HFFc6 (cell line): Measurements from ENCODE around the gene EFNB2. TPM values are rescaled to one million over a fixed set of nuclear protein-coding genes. Genes with fewer than 3 reads are reported as not detected.

ENCODE experiments used
- DNase-seq: peaks from one replicate; pipeline ENCODE4 v3.0.0-alpha.2; 2018
- H3K27ac Mint-ChIP-seq: 2 replicates; pipeline ENCODE4 v1.8.0; 2020; ENCODE audit warnings: mild to moderate bottlenecking, mixed read lengths
- H3K27me3 Mint-ChIP-seq: 2 replicates; pipeline ENCODE4 v1.8.0; 2021; ENCODE audit warnings: mild to moderate bottlenecking, moderate library complexity, mixed read lengths; ENCODE audit not compliant: insufficient read depth
- H3K36me3 Mint-ChIP-seq: 2 replicates; pipeline ENCODE4 v1.8.0; 2021; ENCODE audit warnings: low read depth, mixed read lengths
- H3K4me1 Mint-ChIP-seq: 2 replicates; pipeline ENCODE4 v1.8.0; 2020; ENCODE audit warnings: low read depth, mixed read lengths
- H3K4me3 Mint-ChIP-seq: 2 replicates; pipeline ENCODE4 v1.8.0; 2020; ENCODE audit warnings: mild to moderate bottlenecking, moderate library complexity, mixed read lengths
- H3K9me3 Mint-ChIP-seq: 2 replicates; pipeline ENCODE4 v1.8.0; 2020; ENCODE audit warnings: mild to moderate bottlenecking, mixed read lengths
- CTCF ChIP-seq: fragments of 200-600 bp; sonication (generic); IDR thresholded peaks from 2 replicates; pipeline ENCODE4 v1.5.0; 2021; ENCODE audit warnings: antibody characterized with exemption, mild to moderate bottlenecking
- total RNA-seq, 6 experiments: library from RNA; stranded (reverse); fragmentation: NEBNext Ultra II Directional; extraction: Animal tissue kit (Norgen Biotek cat#: 25700); gene quantifications; 2 replicates in 1 of 6; 3 replicates in 5 of 6; pipeline ENCODE4 v1.2.3, GENCODE V29; 2021

EFNB2 gene
- total RNA-seq, 6 experiments from 2014 or later = 8.1 to 32.5 (median 30.6) TPM

GRCh38 chr13:106498571-106498970 is 36.9 kb downstream of the EFNB2 start:
- TF ChIP-seq CTCF = no peak
- Mint-ChIP-seq H3K4me1 (peaks cover 29% of the 10 kb centered on the region), H3K27me3 (peaks cover 2% of the 10 kb centered on the region; the same call in 1 of the 2 replicates), H3K9me3 (no peaks in the 10 kb centered on the region), H3K36me3 (peaks cover 24% of the 10 kb centered on the region; the same call in 1 of the 2 replicates), H3K4me3 (no peak overlapping the region), H3K27ac (no peak overlapping the region)
- DNase-seq = no peak

- no peak overlapping the region for H3K4me3 Mint-ChIP-seq
- peaks cover 24% of the 10 kb centered on the region for H3K4me1 Mint-ChIP-seq
- no peaks in the 10 kb centered on the region for H3K9me3 Mint-ChIP-seq
- TF ChIP-seq CTCF = no peak
- no peak overlapping the region; the same call in 1 of the 2 replicates for H3K27ac Mint-ChIP-seq
- peaks cover 2% of the 10 kb centered on the region; the same call in 1 of the 2 replicates for H3K27me3 Mint-ChIP-seq
- no peak for DNase-seq
- peaks cover 28% of the 10 kb centered on the region; the same call in 1 of the 2 replicates for H3K36me3 Mint-ChIP-seq
These were observed 37.3 kb downstream of the EFNB2 start for GRCh38 chr13:106498158-106498557.

- H3K9me3 Mint-ChIP-seq = no peaks in the 10 kb centered on the region
- peaks cover 29% of the 10 kb centered on the region; the same call in 1 of the 2 replicates for H3K36me3 Mint-ChIP-seq
- H3K4me3 Mint-ChIP-seq = no peak overlapping the region
- peaks cover 24% of the 10 kb centered on the region for H3K4me1 Mint-ChIP-seq
- H3K27ac Mint-ChIP-seq = no peak overlapping the region
- no peak for TF ChIP-seq CTCF
- DNase-seq = no peak
- peaks cover 2% of the 10 kb centered on the region; the same call in 1 of the 2 replicates for H3K27me3 Mint-ChIP-seq
These were observed 38.4 kb downstream of the EFNB2 start for GRCh38 chr13:106497079-106497478.

GRCh38 chr13:106496072-106496997 is 39.1 kb downstream of the EFNB2 start:
- H3K27ac Mint-ChIP-seq = no peak overlapping the region
- no peaks in the 10 kb centered on the region; the same call in 1 of the 2 replicates for H3K27me3 Mint-ChIP-seq

GRCh38 chr13:106494936-106495335 is 40.5 kb downstream of the EFNB2 start:
- Mint-ChIP-seq H3K36me3 (peaks cover 30% of the 10 kb centered on the region; the same call in 1 of the 2 replicates), H3K4me3 (no peak overlapping the region), H3K27ac (no peak overlapping the region), H3K9me3 (no peaks in the 10 kb centered on the region), H3K27me3 (no peaks in the 10 kb centered on the region; the same call in 1 of the 2 replicates), H3K4me1 (peaks cover 14% of the 10 kb centered on the region)
- DNase-seq = no peak
- TF ChIP-seq CTCF = no peak

More at GRCh38 chr13:106496072-106496997, 39.1 kb downstream of the EFNB2 start:
- peaks cover 24% of the 10 kb centered on the region for H3K4me1 Mint-ChIP-seq
- DNase-seq = no peak
- H3K36me3 Mint-ChIP-seq = peaks cover 31% of the 10 kb centered on the region; the same call in 1 of the 2 replicates
- TF ChIP-seq CTCF = no peak
- H3K4me3 Mint-ChIP-seq = no peak overlapping the region
- H3K9me3 Mint-ChIP-seq = no peaks in the 10 kb centered on the region
